Vagina (tissue), 2 donors: ENCODE results near the gene WIPF2.

Experiments
- CTCF ChIP-seq, 3 experiments: fragments of 450-650 bp in 2 of 3; fragments of 200-600 bp in 1 of 3; sonication (generic) in 1 of 3; IDR thresholded peaks; one replicate each; pipeline ENCODE4 v1.5.1; 2017 to 2019; ENCODE audit warnings: antibody characterized with exemption in 3 of 3, mild to moderate bottlenecking in 2 of 3, moderate library complexity in 2 of 3
- POLR2A ChIP-seq, 2 donors: fragments of 450-650 bp; IDR thresholded peaks; one replicate each; pipeline ENCODE4 v1.6.1; 2017; ENCODE audit warnings: antibody characterized with exemption in 2 of 2, mild to moderate bottlenecking in 2 of 2, moderate library complexity in 2 of 2
- POLR2AphosphoS5 ChIP-seq, 2 donors: sonication (generic); formaldehyde crosslinking; IDR thresholded peaks; one replicate each; pipeline ENCODE4 v1.9.0; 2017; ENCODE audit warnings: antibody characterized with exemption in 2 of 2, mild to moderate bottlenecking in 2 of 2, low read depth in 1 of 2; ENCODE audit not compliant: insufficient read depth in 1 of 2

GRCh38 chr17:40312893-40313667 lies 94.0 kb downstream of the WIPF2 start:
- TF ChIP-seq CTCF (IDR thresholded peaks at IDR 0.05), result no peak
- no peak for TF ChIP-seq POLR2A (IDR thresholded peaks at IDR 0.05)
- TF ChIP-seq POLR2AphosphoS5 (IDR thresholded peaks at IDR 0.05; ENCODE audit: insufficient read depth in 1 of 2, low read depth in 1 of 2), result no peak
